ENCODE measurements around the gene FERMT2.

The FERMT2 gene

DNA sequence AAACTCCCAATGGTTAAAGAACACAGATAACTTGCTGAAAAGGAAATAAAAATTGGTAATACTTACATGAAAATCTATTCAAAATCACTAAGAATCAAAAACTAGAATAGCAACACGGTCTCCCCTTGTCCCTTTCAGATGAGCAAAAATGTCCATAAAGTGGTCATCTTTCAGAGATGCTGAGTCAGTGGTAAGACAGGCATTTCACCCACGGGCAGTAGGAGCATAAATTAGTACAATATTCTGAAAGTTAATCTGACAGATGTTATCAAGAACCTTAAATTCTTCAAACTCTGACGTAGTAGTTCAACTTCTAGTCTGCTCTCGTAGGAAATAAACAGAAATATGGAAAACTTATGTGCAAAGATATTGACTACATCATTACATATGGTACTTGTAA, 126.4 kb downstream of the FERMT2 start:
- DNase-seq (ENCODE audit: low read depth), result no peak

DNA sequence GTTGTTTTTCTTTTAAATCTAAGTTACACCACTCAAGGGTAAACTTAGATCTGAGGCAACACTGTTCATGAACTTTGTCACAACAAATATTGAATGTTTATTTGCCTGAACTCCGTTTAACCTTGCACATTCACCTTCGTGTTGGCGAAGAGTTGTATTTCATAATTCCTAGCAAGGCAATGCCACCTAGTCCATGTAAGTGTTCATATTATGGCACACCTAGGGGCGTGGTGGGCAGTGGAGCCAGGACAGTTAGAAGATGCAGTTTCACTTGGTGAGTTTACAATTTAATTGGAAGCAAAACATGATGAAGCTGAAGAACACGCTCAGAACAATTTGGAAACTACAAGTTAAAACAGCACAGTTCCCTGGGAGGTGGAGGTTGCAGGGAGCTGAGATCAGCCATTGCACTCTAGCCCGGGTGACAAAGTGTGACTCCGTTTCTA, 129.0 kb downstream of the FERMT2 start:
- DNase-seq (ENCODE audit: low read depth), result no peak

DNA sequence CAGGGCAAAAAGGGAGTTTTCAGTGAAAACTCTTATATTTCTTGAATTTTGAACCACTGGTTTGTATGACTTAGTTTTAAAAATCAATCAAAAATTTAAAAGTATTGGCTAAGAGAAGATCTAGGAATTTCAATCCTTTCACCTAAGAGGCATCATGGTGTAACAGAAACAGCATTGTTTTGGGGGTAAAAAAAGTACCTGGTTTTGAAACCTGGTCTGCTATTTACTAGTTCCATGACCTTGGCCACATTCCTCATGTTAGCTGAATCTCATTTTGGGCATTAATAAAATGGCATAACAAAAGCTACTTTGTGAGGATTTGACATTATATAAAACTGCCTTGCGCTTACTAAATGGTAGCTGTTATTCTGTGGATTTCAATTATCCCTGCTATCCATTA, 142.7 kb downstream of the FERMT2 start:
- no peak for DNase-seq (ENCODE audit: low read depth)

All from HS-27A (cell line).